Measurements from ENCODE around the gene CDK4.
"Not testable (repeated sequence)": the region's sequence is repeated elsewhere in the genome, so short reads cannot be mapped to it uniquely, and the experiment has no call there.

Gene CDK4

DNA sequence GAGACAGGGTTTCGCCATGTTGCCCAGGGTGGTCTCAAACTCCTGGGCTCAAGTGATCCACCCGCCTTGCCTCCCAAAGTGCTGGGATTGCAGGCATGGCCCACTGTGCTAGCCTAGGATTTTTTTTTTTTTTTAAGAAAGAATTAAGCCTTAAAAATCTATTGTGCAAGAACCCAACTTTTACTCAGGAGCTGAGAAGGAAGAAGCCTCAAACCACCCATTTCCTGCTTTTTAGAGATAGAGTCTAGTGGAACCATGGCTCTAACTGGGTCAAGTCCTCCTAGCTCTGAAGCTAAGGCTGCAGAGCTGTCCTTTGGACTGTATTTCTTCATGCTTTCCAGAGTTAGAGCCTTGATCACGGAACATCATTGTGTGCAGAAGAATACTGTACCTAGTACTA, 29.1 kb upstream of the CDK4 start:
- H3K9ac ChIP-seq (ENCODE audit: low read depth, low read length), result no peak overlapping the region
- no peaks in the 10 kb centered on the region for H3K4me1 ChIP-seq (ENCODE audit: control insufficient read depth, insufficient read depth, low read length)
- H3K36me3 ChIP-seq (ENCODE audit: control insufficient read depth, insufficient read depth, low read length), result peaks cover 21% of the 10 kb centered on the region
- no peaks in the 10 kb centered on the region for H3K9me3 ChIP-seq (ENCODE audit: control insufficient read depth, insufficient read depth, low read length)
- H3K4me3 ChIP-seq (ENCODE audit: low read depth, low read length), result no peak overlapping the region
- no peaks in the 10 kb centered on the region for H3K27me3 ChIP-seq (ENCODE audit: control insufficient read depth, insufficient read depth, low read length)
- H3K27ac ChIP-seq (ENCODE audit: low read depth, low read length), result no peak overlapping the region

GRCh38 chr12:57780284-57780897, 28.3 kb upstream of the CDK4 start:
- H3K27ac ChIP-seq (ENCODE audit: low read depth, low read length), result no peak overlapping the region
- H3K9me3 ChIP-seq (ENCODE audit: control insufficient read depth, insufficient read depth, low read length), result no peaks in the 10 kb centered on the region
- H3K36me3 ChIP-seq (ENCODE audit: control insufficient read depth, insufficient read depth, low read length), result peaks cover 12% of the 10 kb centered on the region
- no peak overlapping the region for H3K9ac ChIP-seq (ENCODE audit: low read depth, low read length)
- no peaks in the 10 kb centered on the region for H3K4me1 ChIP-seq (ENCODE audit: control insufficient read depth, insufficient read depth, low read length)
- H3K27me3 ChIP-seq (ENCODE audit: control insufficient read depth, insufficient read depth, low read length), result no peaks in the 10 kb centered on the region
- no peak overlapping the region for H3K4me3 ChIP-seq (ENCODE audit: low read depth, low read length)

DNA sequence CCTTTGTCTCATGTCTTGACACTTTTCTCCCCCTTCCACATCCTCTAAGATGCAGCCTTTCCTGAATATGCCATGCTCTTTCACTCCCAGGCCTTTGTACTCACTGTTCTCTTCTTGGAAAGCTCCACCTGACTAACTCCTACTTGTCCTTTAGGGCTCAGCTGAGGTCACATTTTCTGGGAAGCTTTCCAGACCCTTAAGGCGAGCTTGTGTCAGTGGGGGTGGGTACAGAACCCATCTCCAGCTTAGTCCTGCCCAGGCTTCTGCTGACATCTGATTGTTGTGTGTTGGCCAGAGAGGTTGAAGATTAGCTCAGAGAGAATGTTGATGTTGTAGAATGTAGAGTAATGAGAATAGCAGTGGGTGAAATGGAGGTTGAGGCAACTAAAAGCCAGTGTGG, 27.6 kb upstream of the CDK4 start:
- no peak overlapping the region for H3K9ac ChIP-seq (ENCODE audit: low read depth, low read length)
- H3K27me3 ChIP-seq (ENCODE audit: control insufficient read depth, insufficient read depth, low read length), result no peaks in the 10 kb centered on the region
- no peak overlapping the region for H3K27ac ChIP-seq (ENCODE audit: low read depth, low read length)
- H3K36me3 ChIP-seq (ENCODE audit: control insufficient read depth, insufficient read depth, low read length), result peaks cover 8% of the 10 kb centered on the region
- H3K9me3 ChIP-seq (ENCODE audit: control insufficient read depth, insufficient read depth, low read length), result no peaks in the 10 kb centered on the region
- no peaks in the 10 kb centered on the region for H3K4me1 ChIP-seq (ENCODE audit: control insufficient read depth, insufficient read depth, low read length)
- no peak overlapping the region for H3K4me3 ChIP-seq (ENCODE audit: low read depth, low read length)

DNA sequence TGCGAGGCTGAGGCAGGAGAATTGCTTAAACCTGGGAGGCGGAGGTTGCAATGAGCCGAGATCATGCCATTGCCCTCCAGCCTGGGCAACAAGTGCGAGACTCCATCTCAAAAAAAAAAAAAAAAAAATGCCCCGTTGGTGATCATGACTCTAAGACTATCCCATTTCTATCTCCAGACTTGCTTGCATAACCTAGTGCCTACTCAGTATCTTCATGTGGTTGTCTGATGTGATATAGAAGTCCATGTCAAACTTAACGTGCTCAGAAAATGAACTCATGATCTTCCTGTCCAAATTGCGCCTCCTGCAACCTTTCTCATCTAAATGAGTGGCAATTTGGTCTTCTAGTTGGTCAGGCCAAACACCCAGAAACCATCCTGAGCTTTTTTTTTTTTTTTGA, 25.8 kb upstream of the CDK4 start:
- Histone ChIP-seq H3K9me3 (ENCODE audit: control insufficient read depth, insufficient read depth, low read length) (no peaks in the 10 kb centered on the region), H3K4me3 (ENCODE audit: low read depth, low read length) (no peak overlapping the region), H3K27ac (ENCODE audit: low read depth, low read length) (no peak overlapping the region), H3K36me3 (ENCODE audit: control insufficient read depth, insufficient read depth, low read length) (no peaks in the 10 kb centered on the region), H3K4me1 (ENCODE audit: control insufficient read depth, insufficient read depth, low read length) (no peaks in the 10 kb centered on the region), H3K27me3 (ENCODE audit: control insufficient read depth, insufficient read depth, low read length) (peaks cover 4% of the 10 kb centered on the region; the same call in 1 of the 2 replicates), H3K9ac (ENCODE audit: low read depth, low read length) (no peak overlapping the region)

DNA sequence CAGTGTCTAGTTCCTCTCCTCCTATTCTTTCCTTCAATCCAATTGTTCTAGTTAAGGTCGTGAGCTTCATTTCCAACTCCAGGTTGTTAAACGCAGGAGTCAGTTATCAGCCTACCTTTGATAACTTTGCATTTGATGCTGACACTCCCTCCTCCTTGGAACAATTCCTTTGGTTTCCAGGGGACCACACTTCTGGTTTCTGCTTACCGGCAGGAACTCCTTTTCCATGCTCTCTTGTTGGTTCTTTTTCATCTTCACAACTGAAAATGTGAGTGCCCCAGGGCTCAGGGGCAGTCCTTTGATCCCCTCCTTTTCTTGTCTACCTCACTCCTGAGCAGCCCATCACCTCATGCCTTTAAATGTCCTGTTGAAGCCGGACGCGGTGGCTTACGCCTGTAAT, 25.3 kb upstream of the CDK4 start:
- Histone ChIP-seq H3K4me3 (ENCODE audit: low read depth, low read length) (no peak overlapping the region), H3K27me3 (ENCODE audit: control insufficient read depth, insufficient read depth, low read length) (peaks cover 6% of the 10 kb centered on the region; the same call in 1 of the 2 replicates), H3K9me3 (ENCODE audit: control insufficient read depth, insufficient read depth, low read length) (no peaks in the 10 kb centered on the region), H3K36me3 (ENCODE audit: control insufficient read depth, insufficient read depth, low read length) (no peaks in the 10 kb centered on the region), H3K27ac (ENCODE audit: low read depth, low read length) (no peak overlapping the region), H3K4me1 (ENCODE audit: control insufficient read depth, insufficient read depth, low read length) (no peaks in the 10 kb centered on the region), H3K9ac (ENCODE audit: low read depth, low read length) (no peak overlapping the region)

DNA sequence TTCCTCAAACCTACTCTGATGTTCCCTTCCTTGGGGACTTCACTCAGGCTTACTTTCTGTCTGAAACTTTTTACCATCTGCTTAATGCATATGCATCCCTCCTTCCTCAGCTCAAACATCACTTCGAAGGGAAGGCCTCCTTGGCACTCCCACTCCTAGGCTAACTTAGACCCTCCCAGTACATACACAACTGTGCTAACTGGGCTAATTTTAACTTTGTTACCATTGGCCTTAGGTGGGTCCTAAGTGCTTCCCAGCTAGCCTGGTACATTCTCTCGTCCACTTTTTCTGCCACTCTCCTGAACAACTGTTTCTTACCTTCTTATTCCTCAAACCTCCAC, 24.1 kb upstream of the CDK4 start:
- no peak overlapping the region for H3K9ac ChIP-seq (ENCODE audit: low read depth, low read length)
- no peak overlapping the region for H3K27ac ChIP-seq (ENCODE audit: low read depth, low read length)
- H3K36me3 ChIP-seq (ENCODE audit: control insufficient read depth, insufficient read depth, low read length), result no peaks in the 10 kb centered on the region
- H3K4me3 ChIP-seq (ENCODE audit: low read depth, low read length), result no peak overlapping the region
- H3K4me1 ChIP-seq (ENCODE audit: control insufficient read depth, insufficient read depth, low read length), result no peaks in the 10 kb centered on the region
- no peaks in the 10 kb centered on the region for H3K9me3 ChIP-seq (ENCODE audit: control insufficient read depth, insufficient read depth, low read length)
- peaks cover 6% of the 10 kb centered on the region; the same call in 1 of the 2 replicates for H3K27me3 ChIP-seq (ENCODE audit: control insufficient read depth, insufficient read depth, low read length)

DNA sequence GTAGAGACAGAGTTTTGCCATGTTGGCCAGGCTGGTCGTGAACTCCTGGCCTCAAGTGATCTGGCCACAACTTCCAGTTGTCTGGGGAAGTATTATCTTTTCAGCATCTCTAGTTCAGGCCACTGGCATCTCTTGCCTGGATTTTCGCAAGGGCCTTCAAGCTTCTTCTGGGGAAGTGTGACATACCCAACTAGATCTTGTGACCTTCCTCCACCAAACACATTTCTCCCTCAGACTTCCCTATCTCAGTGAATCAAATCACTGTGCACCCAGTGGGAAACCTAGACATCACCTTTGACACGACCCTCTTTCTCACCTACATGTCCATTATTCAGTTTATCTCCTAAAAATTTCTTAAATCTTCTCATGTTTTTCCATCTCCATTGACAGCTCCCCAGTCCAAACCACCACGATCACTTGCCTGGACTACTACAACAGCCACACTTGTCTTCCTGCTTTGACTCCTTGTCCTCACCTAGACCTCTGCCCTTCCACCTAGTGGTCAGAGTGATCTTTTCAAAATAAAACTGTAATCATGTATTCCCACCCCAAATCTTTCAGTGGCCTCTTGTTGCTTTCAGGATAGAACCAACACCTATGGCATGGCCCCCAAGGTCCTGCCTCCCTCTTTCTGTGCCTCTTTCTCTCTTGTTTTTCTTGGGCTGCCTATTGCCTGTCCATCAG, 23.6 kb upstream of the CDK4 start:
- Histone ChIP-seq H3K27ac (ENCODE audit: low read depth, low read length) (no peak overlapping the region), H3K36me3 (ENCODE audit: control insufficient read depth, insufficient read depth, low read length) (peaks cover 3% of the 10 kb centered on the region), H3K9ac (ENCODE audit: low read depth, low read length) (no peak overlapping the region), H3K4me3 (ENCODE audit: low read depth, low read length) (no peak overlapping the region), H3K9me3 (ENCODE audit: control insufficient read depth, insufficient read depth, low read length) (no peaks in the 10 kb centered on the region), H3K4me1 (ENCODE audit: control insufficient read depth, insufficient read depth, low read length) (no peaks in the 10 kb centered on the region), H3K27me3 (ENCODE audit: control insufficient read depth, insufficient read depth, low read length) (peaks cover 6% of the 10 kb centered on the region; the same call in 1 of the 2 replicates)

DNA sequence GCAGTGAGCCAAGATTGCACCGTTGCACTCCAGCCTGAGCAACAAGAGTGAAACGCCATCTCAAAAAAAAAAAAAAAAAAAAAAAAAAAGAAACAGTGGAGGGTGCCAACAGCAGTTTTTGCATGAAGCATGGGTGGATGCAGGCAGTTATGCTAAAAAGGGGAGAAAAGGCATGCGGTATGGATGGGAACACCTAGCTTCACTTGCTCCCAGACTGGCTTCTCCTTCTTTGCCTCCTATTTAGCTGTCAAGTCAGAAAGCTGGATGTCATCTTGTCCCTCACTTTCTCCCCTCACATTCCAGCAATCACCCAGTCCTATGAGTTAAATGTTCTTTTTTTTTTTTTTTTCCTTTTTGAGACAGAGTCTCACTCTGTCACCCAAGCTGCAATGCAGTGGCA, 22.9 kb upstream of the CDK4 start:
- peaks cover 6% of the 10 kb centered on the region; the same call in 1 of the 2 replicates for H3K27me3 ChIP-seq (ENCODE audit: control insufficient read depth, insufficient read depth, low read length)

DNA sequence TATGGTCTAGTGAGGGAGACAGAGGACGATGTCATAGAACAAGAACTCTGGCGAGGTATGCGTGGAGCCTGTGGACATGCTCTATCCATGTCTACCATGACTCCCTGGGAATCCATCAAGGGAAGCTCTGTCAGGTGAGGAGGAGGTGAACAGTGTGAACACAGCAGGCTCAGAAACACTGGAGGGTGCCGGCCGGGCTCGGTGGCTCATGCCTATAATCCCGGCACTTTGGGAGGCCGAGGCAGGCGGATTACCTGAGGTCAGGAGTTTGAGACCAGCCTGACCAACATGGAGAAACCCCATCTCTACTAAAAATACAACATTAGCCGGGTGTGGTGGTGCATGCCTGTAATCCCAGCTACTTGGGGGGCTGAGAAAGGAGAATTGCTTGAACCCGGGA, 22.5 kb upstream of the CDK4 start:
- H3K9ac ChIP-seq (ENCODE audit: low read depth, low read length); H3K27me3 ChIP-seq (ENCODE audit: control insufficient read depth, insufficient read depth, low read length); H3K27ac ChIP-seq (ENCODE audit: low read depth, low read length); H3K4me1 ChIP-seq (ENCODE audit: control insufficient read depth, insufficient read depth, low read length); H3K4me3 ChIP-seq (ENCODE audit: low read depth, low read length); H3K9me3 ChIP-seq (ENCODE audit: control insufficient read depth, insufficient read depth, low read length): not testable (repeated sequence)
- peaks cover 14% of the 10 kb centered on the region for H3K36me3 ChIP-seq (ENCODE audit: control insufficient read depth, insufficient read depth, low read length)

More for the DNA sequence above, 22.9 kb upstream of the CDK4 start:
- Histone ChIP-seq H3K36me3 (ENCODE audit: control insufficient read depth, insufficient read depth, low read length) (peaks cover 10% of the 10 kb centered on the region), H3K4me3 (ENCODE audit: low read depth, low read length) (no peak overlapping the region), H3K9ac (ENCODE audit: low read depth, low read length) (no peak overlapping the region), H3K4me1 (ENCODE audit: control insufficient read depth, insufficient read depth, low read length) (no peaks in the 10 kb centered on the region), H3K9me3 (ENCODE audit: control insufficient read depth, insufficient read depth, low read length) (no peaks in the 10 kb centered on the region), H3K27ac (ENCODE audit: low read depth, low read length) (no peak overlapping the region)

GRCh38 chr12:57772429-57773322, 20.6 kb upstream of the CDK4 start, which contains the start of gene EEF1AKMT3:
EEF1AKMT3 (plus strand) TSS chr12:57772614; CDS start chr12:57772725, 111 bp downstream.
- Histone ChIP-seq H3K9me3 (ENCODE audit: control insufficient read depth, insufficient read depth, low read length) (no peaks in the 10 kb centered on the region), H3K4me3 (ENCODE audit: low read depth, low read length) (peak within 1 kb of the TSS; percentile 97), H3K27ac (ENCODE audit: low read depth, low read length) (peak within 1 kb of the TSS; percentile 98), H3K27me3 (ENCODE audit: control insufficient read depth, insufficient read depth, low read length) (peaks cover 6% of the 10 kb centered on the region; the same call in 1 of the 2 replicates), H3K9ac (ENCODE audit: low read depth, low read length) (peak within 1 kb of the TSS; percentile 100), H3K4me1 (ENCODE audit: control insufficient read depth, insufficient read depth, low read length) (no peaks in the 10 kb centered on the region), H3K36me3 (ENCODE audit: control insufficient read depth, insufficient read depth, low read length) (peaks cover 33% of the 10 kb centered on the region)

Measured in HUES48 (cell line).